Measurements from ENCODE around the gene PDZK1IP1.
"Not testable (repeated sequence)": the region's sequence is repeated elsewhere in the genome, so short reads cannot be mapped to it uniquely, and the experiment has no call there.

The PDZK1IP1 gene

DNA sequence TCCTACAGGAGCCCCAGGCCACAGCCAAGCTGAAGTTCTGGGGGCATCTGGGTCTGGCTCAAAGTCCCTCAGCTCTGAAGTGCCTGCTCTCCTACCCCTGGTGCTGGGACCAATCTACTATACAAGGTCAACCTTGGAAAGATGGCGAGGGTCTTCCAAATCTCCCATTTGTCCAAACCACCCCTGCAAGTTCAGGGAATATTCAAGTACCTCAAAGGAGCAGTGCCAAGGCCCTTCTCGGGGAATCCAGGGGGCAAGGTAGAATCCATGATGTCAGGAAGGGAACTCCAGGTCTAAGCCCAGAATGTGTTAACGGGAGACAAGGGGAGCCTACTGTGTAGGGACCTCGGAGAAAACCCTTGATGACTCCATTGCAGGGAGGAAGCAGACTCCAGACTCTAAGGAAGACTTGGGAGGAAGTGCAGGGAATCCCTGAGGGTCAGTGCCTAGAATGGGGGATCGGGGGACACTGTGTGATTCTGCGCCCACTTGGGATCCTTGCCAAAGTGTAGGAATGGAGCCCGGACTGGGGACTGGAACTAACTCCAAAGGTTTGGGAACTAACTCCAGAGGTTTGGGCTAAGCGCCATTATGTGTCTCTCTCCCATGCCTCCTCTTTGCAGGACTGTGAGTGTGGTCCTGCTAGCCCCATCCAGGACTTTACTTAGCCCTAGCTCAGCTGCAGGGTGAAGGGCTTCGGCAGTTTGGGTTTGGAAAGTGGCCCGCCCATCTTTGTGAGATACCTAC, 33.5 kb upstream of the PDZK1IP1 start:
- no peak for DNase-seq

DNA sequence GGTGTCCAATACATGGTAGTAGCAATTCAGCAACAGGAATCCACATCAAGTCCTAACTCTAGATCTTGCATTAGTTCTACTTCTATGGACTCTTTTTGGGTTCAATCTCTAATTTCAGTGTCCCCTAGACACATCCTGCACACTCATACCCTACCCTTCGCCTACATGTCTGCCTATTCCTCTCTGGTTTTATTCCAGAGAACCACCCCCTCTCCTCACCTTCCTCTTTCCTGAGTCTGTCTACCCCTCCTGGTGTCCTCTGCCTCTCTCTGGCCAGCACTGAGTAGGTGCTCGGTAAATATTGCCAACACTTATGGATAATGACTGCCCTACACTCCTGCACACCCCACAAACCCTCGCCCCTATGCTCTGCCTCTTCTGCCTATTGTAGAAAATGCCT, 32.6 kb upstream of the PDZK1IP1 start:
- no peak for DNase-seq

DNA sequence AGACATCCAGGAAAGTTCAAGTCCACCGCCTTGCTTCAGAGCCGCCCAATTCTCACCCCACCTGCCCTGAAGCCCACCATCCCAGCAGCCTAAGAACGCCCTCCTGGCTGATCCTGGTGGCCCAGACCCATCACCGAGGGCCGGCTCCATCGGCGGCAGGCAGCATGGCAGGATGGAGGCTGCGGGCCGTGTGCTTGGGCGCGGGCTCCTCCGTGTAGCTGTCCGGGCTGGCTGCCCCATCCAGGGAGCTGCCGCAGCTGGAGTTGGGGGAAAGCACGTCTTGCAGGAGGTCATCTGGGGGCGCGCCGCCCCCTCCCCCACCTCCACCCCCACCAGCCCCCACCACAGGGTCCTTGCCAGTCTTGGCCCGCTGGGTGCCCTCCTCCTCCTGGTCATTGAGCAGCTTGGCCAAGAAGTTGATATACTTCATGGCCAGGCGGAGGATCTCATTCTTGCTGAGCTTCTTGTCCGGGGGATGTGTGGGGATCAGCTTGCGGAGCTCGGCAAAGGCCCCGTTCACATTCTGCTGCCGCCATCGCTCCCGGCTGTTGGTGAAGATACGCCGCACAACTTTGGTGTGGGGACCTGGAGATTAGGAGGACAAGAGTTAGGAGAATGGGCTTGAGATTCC, 29.9 kb upstream of the PDZK1IP1 start:
- no peak for DNase-seq

DNA sequence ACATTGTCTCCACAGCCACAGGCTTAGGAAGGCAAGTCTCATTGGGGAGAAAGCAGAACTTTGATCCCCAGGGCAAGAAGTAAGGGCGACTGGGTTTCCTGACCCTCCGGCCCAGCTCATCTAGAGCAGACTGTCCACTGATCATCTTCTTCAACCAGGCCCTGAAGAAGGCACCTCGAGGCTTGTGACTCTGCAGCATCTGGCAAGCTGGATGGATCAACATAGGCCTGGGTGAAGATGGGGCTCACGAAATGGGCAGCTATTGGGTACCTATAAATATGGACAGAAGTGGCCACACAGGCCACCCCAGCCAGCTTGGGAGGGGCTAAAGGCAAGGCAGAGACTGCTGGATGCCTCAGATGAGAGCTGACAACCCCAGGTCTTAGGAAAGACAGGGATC, 29.2 kb upstream of the PDZK1IP1 start:
- no peak for DNase-seq

DNA sequence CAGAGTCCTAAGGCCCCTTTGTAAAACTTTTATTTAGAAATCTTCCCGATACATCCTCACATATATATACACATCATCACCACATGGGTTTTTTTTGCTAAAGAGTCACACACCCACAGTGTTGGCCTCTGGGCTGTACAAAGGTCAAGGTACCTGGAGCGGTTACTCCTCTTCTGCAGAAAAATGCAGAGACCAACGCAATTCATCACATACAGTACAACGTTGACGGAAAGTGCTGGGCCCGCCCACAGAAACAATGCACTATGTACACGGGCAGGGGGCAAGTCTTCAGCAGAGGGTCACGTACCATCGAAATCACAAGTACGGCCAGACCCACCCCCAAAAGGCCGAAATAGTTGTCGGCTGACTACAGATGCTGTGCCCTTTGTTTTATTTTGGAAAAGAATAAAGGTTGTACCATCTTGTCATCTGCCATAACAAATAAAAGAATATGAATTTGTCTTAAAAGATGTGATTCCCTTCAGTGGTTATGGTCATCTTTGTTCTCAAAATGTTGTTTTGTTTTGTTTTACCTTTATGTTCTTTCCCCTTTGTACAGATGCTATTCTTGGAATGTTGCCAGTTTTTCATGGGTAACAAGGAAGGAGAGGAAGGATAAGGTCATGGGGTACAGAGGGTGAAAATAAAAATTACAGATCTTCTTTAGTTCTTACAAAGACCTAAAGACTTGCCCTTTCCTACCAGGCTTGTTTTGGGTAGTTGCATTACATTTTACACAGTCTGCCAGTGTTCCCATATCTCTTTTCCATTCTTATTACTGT, 26.6 kb upstream of the PDZK1IP1 start:
- DNase-seq: no peak

DNA sequence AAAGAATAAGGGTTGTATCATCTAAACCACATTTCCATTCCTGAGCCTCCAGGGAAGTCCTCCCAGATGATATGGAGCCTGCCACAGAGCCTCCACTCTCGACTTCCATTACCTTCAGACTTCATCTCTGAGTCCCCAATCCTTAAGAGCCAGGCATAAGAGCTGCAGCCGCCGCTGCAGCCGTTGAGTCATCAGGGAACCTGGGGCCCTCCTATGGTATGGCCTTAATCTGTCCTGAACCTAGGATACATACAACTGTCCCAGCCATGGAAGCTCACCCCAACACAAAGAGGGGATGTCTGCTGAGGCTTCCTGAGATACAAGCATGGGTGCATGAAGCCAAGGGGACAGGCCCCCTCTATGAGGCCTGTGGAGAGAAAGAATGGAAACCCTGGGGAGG, 25.9 kb upstream of the PDZK1IP1 start:
- no peak for DNase-seq

DNA sequence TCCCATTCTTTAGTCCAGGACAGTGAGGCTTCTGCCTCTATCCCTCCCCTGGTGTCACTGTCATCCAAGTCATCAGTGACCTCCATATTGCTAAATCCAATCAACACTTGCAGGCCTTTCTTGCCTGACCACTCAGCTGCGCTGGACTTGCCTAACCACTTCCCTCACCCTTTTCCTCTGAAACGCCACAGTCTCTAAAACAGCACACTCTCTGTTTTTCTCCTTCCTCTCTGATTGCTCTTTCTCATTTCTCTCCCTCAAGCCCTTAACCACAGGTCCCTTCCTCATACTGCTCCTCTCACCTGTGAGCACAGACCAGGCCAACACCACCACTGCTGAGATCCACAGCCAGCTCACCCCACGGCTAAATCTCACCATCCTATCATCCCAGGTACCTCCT, 24.7 kb upstream of the PDZK1IP1 start:
- no peak for DNase-seq

DNA sequence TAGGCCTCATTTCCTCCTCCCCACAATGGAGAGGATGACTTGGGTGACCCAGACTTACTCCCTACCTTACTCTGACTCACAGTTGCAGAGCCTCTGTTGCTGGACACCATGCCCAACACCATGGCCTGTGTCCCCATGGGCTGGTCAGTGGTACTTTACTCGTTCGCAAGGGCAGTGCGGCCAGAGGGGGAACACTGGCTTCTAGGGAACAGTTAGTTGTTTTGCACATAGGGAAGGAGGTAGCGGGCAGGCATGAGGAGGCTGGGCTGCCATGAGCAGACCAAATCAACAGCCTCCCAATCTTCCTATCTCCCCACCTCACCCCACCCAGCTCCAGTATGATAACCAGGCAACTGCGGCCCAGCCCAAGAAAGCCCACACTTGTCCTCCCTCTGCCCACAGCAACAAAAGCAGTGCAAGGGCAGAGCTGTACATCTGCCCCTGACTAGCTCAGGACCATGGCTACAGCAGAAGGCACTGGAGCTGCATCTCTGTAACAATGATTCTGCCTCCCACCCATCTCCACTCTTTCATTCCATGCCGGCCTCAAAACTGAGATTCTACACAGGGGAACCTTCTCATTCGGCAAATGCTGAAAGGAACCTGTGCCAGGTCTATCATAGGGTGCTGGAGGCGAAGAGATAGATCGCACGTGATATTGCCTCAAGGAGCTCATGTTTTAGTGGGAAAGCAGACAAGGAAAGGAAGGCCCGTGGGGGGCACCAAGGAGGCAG, 23.6 kb upstream of the PDZK1IP1 start:
- no peak for DNase-seq

DNA sequence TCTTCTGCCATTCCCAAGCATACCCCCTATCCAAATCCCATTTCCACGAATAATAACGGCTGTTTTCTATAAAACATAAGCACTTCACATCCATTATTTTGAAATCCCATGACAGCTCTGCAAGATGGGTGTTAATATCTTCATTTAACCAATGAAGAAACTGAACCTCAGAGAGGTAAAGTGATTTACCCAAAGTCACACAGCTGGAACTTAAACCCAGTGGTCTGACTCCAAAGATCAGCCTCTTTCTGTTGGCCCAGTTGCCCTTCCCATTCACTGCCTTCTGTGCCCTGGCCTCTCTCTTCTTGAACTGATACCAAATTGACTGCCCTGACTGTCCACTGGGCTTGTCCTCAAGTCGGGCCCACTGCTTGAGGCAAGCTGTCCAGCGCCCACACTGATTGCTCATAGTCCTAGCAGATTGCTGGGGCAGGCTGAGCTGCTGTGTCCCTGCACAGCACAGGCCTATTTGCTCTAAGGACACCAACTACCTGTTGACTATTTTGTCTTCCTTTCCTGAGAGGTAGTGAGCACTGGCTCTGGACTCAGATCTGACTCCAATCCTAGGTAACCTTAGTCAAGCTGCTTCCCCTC, 22.9 kb upstream of the PDZK1IP1 start:
- DNase-seq: no peak

DNA sequence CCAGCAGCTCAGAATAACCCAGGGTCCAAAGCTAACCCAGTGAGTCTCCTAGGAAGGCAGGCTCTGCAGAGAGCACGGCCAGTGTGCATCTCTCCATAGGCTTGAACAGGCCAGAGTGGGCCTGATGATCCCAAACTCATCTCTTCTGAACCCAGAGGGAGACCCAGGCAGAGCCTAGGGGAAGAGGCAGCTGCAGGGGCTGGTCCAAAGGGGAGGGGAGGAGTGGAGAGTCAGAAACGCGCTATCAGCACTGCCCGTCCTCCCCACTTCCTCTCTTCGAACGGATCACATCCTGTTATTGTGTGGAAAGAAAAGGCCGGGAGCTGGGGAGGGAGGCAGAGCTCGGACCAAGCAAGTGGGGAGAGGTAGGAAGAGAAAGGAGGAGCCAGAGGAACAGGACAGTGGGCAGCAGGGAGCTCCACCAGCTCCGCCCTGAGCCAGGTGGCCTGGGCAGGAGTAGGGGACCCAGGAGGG, 22.0 kb upstream of the PDZK1IP1 start:
- no peak for DNase-seq

DNA sequence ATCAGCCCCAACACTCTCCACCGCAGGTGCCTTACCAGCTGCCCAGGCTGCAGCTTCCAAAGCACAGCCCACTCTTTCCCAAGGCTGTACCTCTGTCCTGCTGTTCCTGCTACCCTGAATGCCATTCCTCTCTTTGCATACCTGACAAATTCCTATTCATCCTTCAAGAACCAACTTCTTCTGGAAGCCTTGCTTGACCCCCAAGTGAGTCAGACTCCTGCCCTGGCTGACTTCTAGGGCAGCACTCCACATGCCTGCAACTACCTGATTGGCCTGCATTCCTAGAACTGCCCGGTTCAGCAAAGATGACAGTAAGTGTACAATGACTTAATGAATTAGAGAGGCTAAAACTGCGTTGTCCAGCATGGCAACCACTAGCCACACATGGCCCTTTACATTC, 20.8 kb upstream of the PDZK1IP1 start:
- DNase-seq: no peak

DNA sequence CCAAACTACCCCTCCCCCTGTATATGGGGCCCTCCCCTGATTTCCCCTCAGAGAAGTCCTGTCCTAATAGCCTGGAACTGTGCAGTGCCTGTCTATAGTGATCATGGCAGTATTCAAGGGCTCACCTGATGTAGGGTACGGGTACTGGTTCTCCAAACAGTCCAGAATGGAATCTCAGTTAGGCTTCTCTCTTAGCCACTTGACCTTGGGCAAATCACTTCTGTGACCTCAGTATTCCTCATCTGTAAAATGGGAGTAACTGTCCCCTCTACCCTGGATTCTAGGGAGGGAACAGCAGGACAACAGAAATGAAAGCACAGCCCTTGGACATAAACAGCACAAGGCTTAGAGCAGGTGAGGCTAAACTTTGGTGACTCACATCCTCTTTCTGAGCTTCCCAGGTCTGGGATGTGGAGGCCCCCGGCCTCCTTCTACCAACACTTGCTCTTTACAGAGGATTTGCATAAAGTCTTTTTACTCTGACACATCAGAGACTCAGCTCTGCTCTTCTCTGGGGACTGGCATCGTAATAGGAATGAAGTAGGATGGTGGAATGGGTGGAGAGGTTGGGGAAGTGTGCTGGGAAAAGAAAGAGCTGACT, 20.0 kb upstream of the PDZK1IP1 start:
- DNase-seq: no peak

DNA sequence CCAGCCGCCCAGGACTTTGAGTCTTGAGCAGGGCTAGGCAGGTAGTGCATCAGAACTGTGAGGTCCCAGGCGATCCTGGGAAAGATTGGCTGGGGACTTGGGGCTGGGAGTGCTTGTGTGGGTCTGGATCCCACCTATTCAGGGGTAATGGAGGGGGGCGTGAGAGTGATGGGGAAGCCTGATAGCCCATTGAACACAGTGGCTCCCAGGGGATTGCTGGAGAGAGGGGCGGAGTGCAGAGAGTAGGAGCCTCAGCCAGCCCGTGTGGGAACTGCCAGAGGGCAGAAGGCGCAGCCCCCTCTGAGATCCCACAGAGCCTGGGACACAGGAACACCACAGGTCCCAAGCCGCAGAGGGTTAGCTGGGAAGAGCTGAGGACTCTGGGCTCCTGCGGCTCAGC, 19.3 kb upstream of the PDZK1IP1 start:
- no peak for DNase-seq

DNA sequence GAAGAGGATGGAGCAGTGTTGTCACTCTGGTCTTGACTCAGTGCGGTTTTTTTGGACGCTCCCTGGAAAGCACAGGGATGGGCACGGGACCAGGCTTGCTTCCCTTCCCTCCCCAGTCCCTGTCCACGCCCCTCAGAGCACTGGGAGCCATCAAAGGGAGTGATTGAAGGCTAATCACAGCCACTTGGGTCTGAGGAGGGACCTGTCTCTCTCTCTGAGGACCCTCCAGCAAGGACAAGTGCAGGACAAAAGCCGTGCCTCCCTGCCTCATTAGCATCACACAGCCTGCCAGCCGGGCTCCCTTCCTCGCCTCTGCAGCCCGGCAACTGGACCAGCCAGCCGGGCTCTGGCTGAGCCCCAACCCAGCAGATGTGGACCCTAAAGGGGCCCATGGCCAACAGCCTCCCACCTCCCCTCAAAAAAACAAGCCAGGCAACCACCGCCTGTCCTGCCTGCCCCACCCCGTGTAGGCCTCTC, 18.6 kb upstream of the PDZK1IP1 start:
- no peak for DNase-seq

DNA sequence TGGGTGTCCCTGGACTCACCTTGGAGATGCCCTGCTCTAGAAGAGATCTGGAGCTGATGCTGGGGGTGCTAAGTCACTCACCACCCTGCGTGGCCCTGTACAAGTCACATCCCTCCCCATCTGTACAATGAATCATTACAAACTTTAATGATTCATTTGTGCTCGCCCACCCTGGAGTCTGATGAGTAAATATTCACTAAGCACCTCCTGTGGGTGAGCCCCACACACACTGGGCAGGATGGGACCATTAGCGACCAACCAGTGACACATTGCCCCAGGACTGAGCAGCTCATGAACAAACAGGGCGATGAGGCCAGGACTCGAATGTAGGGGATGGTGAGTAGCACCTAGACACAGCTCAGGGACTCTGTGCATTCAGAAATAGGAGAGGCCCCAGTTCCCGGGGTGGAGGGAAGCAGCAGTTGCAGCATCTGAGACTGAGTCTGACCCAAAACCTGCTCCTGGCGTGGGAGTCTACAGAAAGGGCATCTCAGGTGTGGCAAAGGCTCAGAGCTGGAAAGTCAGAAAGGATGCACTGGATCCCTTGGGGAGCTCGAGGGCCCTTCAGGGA, 18.1 kb upstream of the PDZK1IP1 start:
- DNase-seq: no peak

DNA sequence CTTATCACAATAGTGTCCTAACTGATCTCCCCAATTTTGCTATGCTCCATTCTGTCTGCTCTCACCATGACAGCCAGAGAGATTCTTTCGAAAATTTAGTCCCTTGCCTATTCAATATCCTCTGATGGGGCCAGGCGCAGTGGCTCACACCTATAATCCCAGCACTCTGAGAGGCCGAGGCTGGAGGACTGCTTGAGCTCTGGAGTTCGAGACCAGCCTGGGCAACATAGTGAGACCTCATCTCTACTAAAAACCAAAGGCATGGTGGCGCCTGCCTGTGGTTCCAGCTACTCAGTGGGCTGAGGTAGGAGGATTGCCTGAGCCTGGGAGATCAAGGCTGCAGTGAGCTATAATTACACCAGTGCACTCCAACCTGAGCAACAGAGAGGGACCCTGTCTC, 16.1 kb upstream of the PDZK1IP1 start:
- DNase-seq: no peak

DNA sequence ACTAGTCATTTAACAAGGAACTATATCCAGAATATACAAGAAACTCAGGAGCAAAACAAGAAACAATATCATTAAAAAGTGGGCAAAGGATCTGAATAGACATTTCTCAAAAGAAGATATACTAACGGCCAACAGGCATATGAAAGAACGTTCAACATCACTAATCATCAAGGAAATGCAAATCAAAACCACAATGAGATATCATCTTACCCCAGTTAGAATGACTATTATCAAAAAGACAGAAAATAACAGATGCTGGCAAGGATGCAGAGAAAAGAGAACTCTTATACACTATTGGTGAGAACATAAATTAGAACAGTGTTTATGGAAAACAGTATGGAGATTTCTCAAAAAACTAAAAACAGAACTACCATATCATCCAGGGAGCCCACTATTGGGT, 13.7 kb upstream of the PDZK1IP1 start:
- not testable (repeated sequence) for DNase-seq

DNA sequence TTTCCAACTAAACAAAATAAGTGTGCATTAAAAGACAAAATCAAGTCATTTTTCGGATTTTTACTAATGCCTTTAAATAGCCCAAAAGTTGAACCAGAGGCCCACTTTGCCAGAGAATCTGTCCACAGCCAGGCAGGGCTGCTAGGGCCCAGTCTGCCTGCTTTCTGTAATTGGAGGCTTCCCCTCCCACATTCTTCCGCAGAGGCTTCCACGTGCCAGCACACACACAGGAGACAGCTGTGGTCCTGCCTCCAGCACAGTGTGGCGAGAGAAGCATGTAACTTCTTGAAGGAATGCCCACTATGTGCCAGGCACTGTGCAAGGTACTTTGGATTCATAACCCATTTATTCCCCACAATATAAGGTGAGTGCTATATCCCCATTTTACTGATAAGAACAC, 11.3 kb upstream of the PDZK1IP1 start:
- no peak for DNase-seq

DNA sequence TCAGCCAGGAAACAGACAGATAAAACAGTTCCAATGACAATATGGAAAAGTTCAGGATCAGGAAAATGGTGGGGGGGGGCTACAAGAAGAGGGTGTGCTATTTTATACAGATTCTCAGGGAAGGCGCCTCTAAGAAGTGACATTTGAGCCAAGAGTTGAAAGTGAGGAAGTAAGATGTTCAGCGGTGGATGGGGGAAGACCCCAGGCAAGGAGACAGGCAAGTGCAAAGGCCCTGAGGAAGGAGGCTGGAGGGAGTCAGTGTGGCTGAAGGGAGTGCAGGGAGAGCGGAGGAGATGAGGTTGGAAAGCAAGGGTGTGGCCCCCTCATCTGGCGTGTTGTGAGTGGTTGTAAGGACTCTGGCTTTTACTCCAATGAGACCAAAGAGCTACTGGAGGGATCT, 8.4 kb upstream of the PDZK1IP1 start:
- DNase-seq: no peak

DNA sequence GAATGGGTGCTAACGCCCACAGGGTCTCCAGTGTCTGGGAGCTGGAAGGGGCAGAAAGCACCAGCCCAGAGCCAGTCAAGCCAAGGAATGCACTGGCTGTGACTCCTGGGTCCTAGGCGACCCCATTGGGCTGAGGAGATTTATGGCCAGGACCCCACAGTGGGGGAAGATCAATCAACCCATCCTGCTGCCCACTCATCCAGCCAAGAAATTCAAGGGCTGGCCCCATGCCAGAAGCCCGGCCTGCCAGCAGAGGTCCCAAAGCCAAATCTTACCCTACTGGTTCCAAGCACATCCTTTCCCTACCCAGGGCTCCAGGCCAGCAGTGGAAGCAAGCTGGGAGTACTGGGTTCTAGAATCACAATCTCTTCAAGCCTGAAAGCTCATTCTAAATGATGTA, 6.8 kb upstream of the PDZK1IP1 start:
- DNase-seq: no peak

DNA sequence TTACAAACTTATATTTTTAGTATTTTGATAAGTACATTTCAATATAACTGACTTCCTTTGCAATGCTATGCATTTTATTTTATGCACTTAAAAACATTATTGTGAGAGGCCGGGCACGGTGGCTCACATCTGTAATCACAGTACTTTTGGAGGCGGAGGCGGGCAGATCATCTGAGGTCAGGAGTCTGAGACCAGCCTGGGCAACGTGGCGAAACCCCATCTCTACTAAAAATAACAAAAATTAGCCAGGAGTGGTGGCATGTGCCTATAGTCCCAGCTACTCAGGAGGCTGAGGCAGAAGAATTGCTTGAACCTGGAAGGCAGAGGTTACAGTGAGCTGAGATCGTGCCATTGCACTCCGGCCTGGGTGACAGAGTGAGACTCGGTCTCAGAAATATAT, 6.1 kb upstream of the PDZK1IP1 start:
- DNase-seq: not testable (repeated sequence)

DNA sequence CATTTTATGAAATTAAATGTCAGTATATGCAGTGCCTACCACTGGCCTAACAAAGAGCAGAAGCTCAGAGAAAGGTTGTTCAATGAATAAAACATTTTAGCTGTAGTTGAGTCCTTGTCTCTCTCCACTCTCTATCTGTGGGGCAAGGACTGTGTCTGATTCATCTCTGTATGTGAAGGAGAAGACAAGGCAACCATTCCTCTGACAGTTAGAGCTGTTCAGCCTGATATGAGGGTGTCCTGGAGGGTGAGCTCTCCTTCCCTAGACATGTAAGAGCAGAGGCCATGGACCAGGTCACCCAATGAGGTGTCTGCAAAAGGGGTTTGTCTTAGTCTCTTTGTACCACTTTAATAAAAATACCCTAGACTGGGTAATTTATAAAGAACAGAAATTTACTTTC, 4.5 kb upstream of the PDZK1IP1 start:
- DNase-seq: no peak

All from activated CD4-positive, CD25-positive, alpha-beta regulatory T cell (primary cell).